GM23248 (cell line): ENCODE results near the gene ANKRD36. TPM values are rescaled to one million over a fixed set of nuclear protein-coding genes. Genes with fewer than 3 reads are reported as not detected.
A peak's percentile ranks its signal among the peaks of the same experiment; 100 is the strongest.
"Not testable (repeated sequence)": the region's sequence is repeated elsewhere in the genome, so short reads cannot be mapped to it uniquely, and the experiment has no call there.

Experiments
- DNase-seq: peaks from one replicate; pipeline ENCODE4 v3.0.0-alpha.2; 2015
- H2AFZ ChIP-seq: fragments of 200-600 bp; sonication (generic); 2 replicates; pipeline ENCODE4 v1.6.1; 2016; ENCODE audit warnings: antibody characterized with exemption
- H3F3A ChIP-seq: fragments of 200-600 bp; sonication (generic); 2 replicates; pipeline ENCODE4 v1.6.1; 2016; ENCODE audit warnings: mild to moderate bottlenecking, antibody characterized with exemption, mixed run types; ENCODE audit not compliant: insufficient read depth
- H3K27ac ChIP-seq: fragments of 200-600 bp; sonication (generic); 2 replicates; pipeline ENCODE4 v1.5.1; 2016; ENCODE audit warnings: mild to moderate bottlenecking
- H3K27me3 ChIP-seq: fragments of 200-600 bp; sonication (generic); replicated peaks from 2 replicates; pipeline ENCODE4 v1.6.1; 2016; ENCODE audit warnings: mild to moderate bottlenecking; ENCODE audit not compliant: insufficient read depth
- H3K36me3 ChIP-seq: fragments of 200-600 bp; sonication (generic); 2 replicates; pipeline ENCODE4 v1.6.1; 2016; ENCODE audit warnings: low read depth, mild to moderate bottlenecking
- H3K4me1 ChIP-seq: fragments of 200-600 bp; sonication (generic); 2 replicates; pipeline ENCODE4 v1.6.1; 2016; ENCODE audit warnings: mild to moderate bottlenecking; ENCODE audit not compliant: insufficient read depth
- H3K4me2 ChIP-seq: fragments of 200-600 bp; sonication (generic); one replicate; pipeline ENCODE4 v1.6.1; 2016; ENCODE audit warnings: mild to moderate bottlenecking; ENCODE audit not compliant: unreplicated experiment
- H3K4me3 ChIP-seq: fragments of 200-600 bp; sonication (generic); 2 replicates; pipeline ENCODE4 v1.5.1; 2016; ENCODE audit warnings: mild to moderate bottlenecking
- H3K79me2 ChIP-seq: fragments of 200-600 bp; sonication (generic); 2 replicates; pipeline ENCODE4 v1.6.1; 2016; ENCODE audit warnings: mild to moderate bottlenecking; ENCODE audit not compliant: insufficient read depth
- H3K9ac ChIP-seq: fragments of 200-600 bp; sonication (generic); 2 replicates; pipeline ENCODE4 v1.6.1; 2016; ENCODE audit warnings: mild to moderate bottlenecking
- H3K9me2 ChIP-seq: fragments of 200-600 bp; sonication (generic); 2 replicates; pipeline ENCODE4 v1.6.1; 2016; ENCODE audit warnings: mixed run types, mild to moderate bottlenecking, moderate library complexity; ENCODE audit not compliant: insufficient read depth
- H3K9me3 ChIP-seq: fragments of 200-600 bp; sonication (generic); one replicate; pipeline ENCODE4 v1.6.1; 2017; ENCODE audit warnings: low read depth
- H4K20me1 ChIP-seq: fragments of 200-600 bp; sonication (generic); 2 replicates; pipeline ENCODE4 v1.6.0; 2016; ENCODE audit not compliant: insufficient read depth
- EZH2 ChIP-seq: fragments of 200-600 bp; sonication (generic); IDR thresholded peaks from 2 replicates; pipeline ENCODE4 v1.6.1; 2018; ENCODE audit warnings: antibody characterized with exemption, mild to moderate bottlenecking; ENCODE audit not compliant: insufficient read depth, poor library complexity, severe bottlenecking
- EZH2phosphoT487 ChIP-seq: fragments of 200-600 bp; sonication (generic); IDR thresholded peaks from 2 replicates; pipeline ENCODE4 v1.6.1; 2018; ENCODE audit warnings: antibody characterized with exemption, moderate library complexity, mild to moderate bottlenecking, low read depth; ENCODE audit not compliant: insufficient read depth
- WGBS, 2 experiments: methylation state at CpG; one replicate each; pipeline ENCODE4 v1.1.6; 2015 to 2017; ENCODE audit warnings: low lambda C conversion rate in 2 of 2, low coverage in 1 of 2; ENCODE audit errors: missing lambda C conversion rate in 2 of 2; 5-methylcytosine and 5-hydroxymethylcytosine counted together
- in situ Hi-C: fragments of 300-500 bp; cut with MboI; formaldehyde crosslinking; loops from 2 replicates; pipeline ENCODE4 v1.15.0; 2020
- polyA plus RNA-seq: library from polyadenylated mRNA; unstranded; fragments of >200 nt; fragmentation: Nextera tagmentation; extraction: Ambion mirVana; gene quantifications from 2 replicates; pipeline ENCODE4 v1.2.1, GENCODE V29; 2016
- total RNA-seq: library from RNA; depleted of rRNA; stranded (reverse); fragments of >200 nt; shearing (Covaris generic); gene quantifications from 2 replicates; pipeline ENCODE4 v1.2.3, GENCODE V29; 2014

ANKRD36 gene
- total and polyA plus RNA-seq, 2 experiments from 2014 or later: 5.9 to 9.4 TPM

DNA sequence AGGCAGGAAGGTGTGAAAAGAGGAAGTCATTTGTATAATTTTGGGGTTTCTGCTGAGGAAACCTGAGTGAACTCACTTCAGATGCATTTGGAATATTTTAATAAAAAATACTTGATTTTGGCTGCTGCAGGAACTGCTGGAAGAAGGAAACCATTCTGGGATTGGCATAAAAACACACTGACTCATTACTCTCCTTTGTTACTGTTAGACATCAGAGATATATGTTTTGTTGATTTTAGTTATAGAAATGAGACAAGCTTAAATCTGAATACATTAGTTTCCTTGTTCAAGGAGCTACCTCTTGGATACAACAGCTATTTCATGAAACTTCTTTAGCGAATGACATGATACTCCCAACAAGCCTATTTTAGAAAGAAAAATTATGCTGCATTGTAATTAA lies 84.3 kb downstream of the ANKRD36 start:
- H3K27me3 ChIP-seq, in situ Hi-C loops, H3K4me2 ChIP-seq, H3K79me2 ChIP-seq, H3K4me3 ChIP-seq, H3K9me2 ChIP-seq, H4K20me1 ChIP-seq, H3K9me3 ChIP-seq, H2AFZ ChIP-seq, H3K4me1 ChIP-seq, H3K9ac ChIP-seq, H3F3A ChIP-seq, DNase-seq, H3K27ac ChIP-seq: not testable (repeated sequence)
- 97 to 100% methylated on average over 1 of the region's 1 CpG for WGBS, 2 experiments
- peaks cover 40% of the 10 kb centered on the region; the same call in 1 of the 2 replicates for H3K36me3 ChIP-seq

DNA sequence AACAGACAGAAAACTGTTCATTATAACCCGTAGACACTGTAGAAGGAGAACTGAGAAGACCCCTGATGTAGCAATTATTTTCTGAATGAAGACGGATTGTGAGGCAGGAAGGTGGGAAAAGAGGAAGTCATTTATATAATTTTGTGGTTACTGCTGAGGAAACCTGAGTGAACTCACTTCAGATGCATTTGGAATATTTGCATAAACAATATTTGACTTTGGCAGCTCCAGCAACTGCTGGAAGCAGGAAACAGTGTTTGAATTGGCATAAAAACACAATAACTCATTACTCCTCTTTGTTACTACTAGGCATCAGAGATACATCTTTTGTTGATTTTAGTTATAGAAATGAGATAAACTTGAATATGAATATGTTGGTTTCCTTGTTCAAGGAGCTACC lies 87.9 kb downstream of the ANKRD36 start:
- not testable (repeated sequence) for DNase-seq

DNA sequence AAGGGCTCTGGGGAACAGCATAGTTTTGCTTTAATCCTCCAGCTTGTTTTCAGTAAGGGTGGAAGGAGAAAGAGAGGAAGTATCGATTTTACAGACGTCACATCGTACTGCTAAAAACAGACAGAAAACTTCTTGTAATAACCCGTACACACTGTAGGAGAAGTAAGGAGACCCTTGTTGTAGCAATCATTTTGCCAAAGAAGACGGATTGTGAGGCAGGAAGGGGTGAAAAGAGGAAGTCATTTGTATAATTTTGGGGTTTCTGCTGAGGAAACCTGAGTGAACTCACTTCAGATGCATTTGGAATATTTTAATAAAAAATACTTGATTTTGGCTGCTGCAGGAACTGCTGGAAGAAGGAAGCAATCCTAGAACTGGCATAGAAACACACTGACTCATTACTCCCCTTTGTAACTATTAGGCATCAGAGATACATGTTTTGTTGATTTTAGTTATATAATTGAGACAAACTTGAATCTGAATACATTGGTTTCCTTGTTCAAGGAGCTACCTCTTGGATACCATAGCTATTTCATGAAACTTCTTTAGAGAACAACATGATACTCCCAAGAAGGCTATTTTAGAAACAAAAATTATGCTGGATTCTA lies 89.8 kb downstream of the ANKRD36 start:
- WGBS, 2 experiments: 48 to 54% methylated on average over 5 of the region's 5 CpGs
- not testable (repeated sequence) for H3K9me2 ChIP-seq, H2AFZ ChIP-seq, H3K9me3 ChIP-seq, H3F3A ChIP-seq, H4K20me1 ChIP-seq, H3K4me1 ChIP-seq, H3K4me3 ChIP-seq, H3K27me3 ChIP-seq, H3K27ac ChIP-seq, H3K4me2 ChIP-seq, H3K79me2 ChIP-seq, H3K9ac ChIP-seq
- H3K36me3 ChIP-seq: peaks cover 36% of the 10 kb centered on the region
- in situ Hi-C loops: loop anchor here (25.0 kb wide), 1 partner anchor 1315 kb away; no protein-coding TSS in a partner anchor
- peak; percentile 8 for DNase-seq

More for the DNA sequence above, 87.9 kb downstream of the ANKRD36 start:
- H3K9me3 ChIP-seq, H3K79me2 ChIP-seq, H3K9ac ChIP-seq, H3K27me3 ChIP-seq, H3K4me2 ChIP-seq, H2AFZ ChIP-seq, H3K4me3 ChIP-seq, H4K20me1 ChIP-seq, H3K27ac ChIP-seq, H3K9me2 ChIP-seq, H3K4me1 ChIP-seq, H3F3A ChIP-seq: not testable (repeated sequence)
- H3K36me3 ChIP-seq: peaks cover 42% of the 10 kb centered on the region
- 100% methylated on average over 2 of the region's 2 CpGs for whole genome bisulfite sequencing, 2 experiments
- in situ Hi-C loops: loop anchor here (25.0 kb wide), 1 partner anchor 1314 kb away; no protein-coding TSS in a partner anchor

DNA sequence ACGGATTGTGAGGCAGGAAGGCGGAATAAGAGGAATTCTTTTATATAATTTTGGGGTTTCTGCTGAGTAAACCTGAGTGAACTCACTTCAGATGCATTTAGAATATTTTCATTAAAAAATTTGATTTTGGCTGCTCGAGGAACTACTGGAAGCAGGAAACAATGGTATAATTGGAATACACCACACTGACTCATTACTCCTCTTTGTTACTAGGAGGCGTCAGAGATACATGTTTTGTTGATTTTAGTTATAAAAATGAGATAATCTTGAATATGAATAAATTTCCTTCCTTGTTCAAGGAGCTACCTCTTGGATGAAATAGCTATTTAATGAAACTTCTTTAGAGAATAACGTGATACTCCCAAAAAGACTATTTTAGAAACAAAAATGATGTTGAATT lies 97.4 kb downstream of the ANKRD36 start:
- H3K27ac ChIP-seq: no peak overlapping the region
- H2AFZ ChIP-seq: no peak overlapping the region
- TF ChIP-seq EZH2 (no peak), EZH2phosphoT487 (no peak)
- H3K9me2 ChIP-seq: no peaks in the 10 kb centered on the region
- H4K20me1 ChIP-seq: no peaks in the 10 kb centered on the region
- no peaks in the 10 kb centered on the region for H3K9me3 ChIP-seq
- in situ Hi-C loops: loop anchor here (25.0 kb wide), 1 partner anchor 1323 kb away; no protein-coding TSS in a partner anchor
- no peak overlapping the region for H3K9ac ChIP-seq
- H3K4me1 ChIP-seq: 0 out of 2 replicates have a peak, but pooled peaks cover 5% of the 10 kb centered on the region
- H3K27me3 ChIP-seq: no peaks in the 10 kb centered on the region
- H3K36me3 ChIP-seq: peaks cover 11% of the 10 kb centered on the region
- no peaks in the 10 kb centered on the region for H3K79me2 ChIP-seq
- no peak overlapping the region for H3K4me3 ChIP-seq
- 0 out of 2 replicates have a peak, but pooled peaks cover 4% of the 10 kb centered on the region for H3F3A ChIP-seq
- H3K4me2 ChIP-seq: no peak overlapping the region
- no peak for DNase-seq
- WGBS, 2 experiments: 95% methylated on average over 5 of the region's 5 CpGs

DNA sequence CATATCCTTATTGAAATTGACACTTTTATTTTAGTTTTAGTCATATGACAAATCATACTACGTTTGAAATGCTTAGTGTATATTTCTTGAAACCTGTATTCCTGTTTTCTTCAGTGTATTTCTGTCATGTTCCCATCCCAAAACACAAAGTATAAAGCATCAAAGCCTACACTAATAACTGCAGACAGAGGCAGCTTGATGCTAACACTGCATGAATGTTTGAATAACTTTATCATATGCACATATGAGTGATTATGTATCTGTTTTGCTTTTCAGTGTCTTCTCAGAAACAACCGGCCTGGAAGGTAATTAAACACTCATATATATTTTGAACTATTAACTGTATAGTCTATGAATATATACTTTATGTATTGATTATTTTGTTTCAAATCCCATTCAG lies 102.1 kb downstream of the ANKRD36 start:
- 100% methylated on average over 1 of the region's 2 CpGs; no CpG with 5 or more reads in 1 of the 2 experiments for WGBS, 2 experiments
- not testable (repeated sequence) for H3K36me3 ChIP-seq, H3F3A ChIP-seq, H3K9me3 ChIP-seq, H3K27me3 ChIP-seq, H2AFZ ChIP-seq, H3K4me3 ChIP-seq, H3K27ac ChIP-seq, H3K9ac ChIP-seq, DNase-seq, H3K9me2 ChIP-seq, H3K79me2 ChIP-seq, H3K4me2 ChIP-seq, H4K20me1 ChIP-seq, H3K4me1 ChIP-seq
- in situ Hi-C loops: loop anchor here (25.0 kb wide), 1 partner anchor 1328 kb away; no protein-coding TSS in a partner anchor

DNA sequence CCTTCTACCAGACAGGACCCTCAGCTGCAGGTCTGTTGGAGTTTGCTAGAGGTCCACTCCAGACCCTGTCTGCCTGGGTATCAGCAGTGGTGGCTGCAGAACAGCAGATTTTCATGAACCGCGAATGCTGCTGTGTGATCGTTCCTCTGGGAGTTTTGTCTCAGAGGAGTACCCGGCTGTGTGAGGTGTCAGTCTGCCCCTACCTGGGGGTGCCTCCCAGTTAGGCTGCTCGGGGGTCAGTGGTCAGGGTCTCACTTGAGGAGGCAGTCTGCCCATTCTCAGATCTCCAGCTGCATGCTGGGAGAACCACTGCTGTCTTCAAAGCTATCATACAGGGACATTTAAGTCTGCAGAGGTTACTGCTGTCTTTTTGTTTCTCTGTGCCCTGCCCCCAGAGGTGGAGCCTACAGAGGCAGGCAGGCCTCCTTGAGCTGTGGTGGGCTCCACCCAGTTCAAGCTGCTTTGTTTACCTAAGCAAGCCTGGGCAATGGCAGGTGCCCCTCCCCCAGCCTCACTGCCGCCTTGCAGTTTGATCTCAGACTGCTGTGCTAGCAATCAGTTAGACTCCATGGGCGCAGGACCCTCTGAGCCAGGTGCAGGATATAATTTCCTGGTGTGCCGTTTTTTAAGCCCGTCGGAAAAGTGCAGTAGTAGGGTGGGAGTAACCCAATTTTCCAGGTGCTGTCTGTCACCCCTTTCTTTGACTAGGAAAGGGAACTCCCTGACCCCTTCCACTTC lies 118.1 kb downstream of the ANKRD36 start:
- H3K79me2 ChIP-seq, H3K9me2 ChIP-seq, H3K9me3 ChIP-seq, H3K4me2 ChIP-seq, H3K4me3 ChIP-seq, DNase-seq, H3K27ac ChIP-seq, H3K9ac ChIP-seq, H3K36me3 ChIP-seq, H2AFZ ChIP-seq, H3F3A ChIP-seq, H3K27me3 ChIP-seq, H3K4me1 ChIP-seq, in situ Hi-C loops, H4K20me1 ChIP-seq: not testable (repeated sequence)
- WGBS, 2 experiments: 94 to 95% methylated on average over 9 to 10 of the region's 10 CpGs

DNA sequence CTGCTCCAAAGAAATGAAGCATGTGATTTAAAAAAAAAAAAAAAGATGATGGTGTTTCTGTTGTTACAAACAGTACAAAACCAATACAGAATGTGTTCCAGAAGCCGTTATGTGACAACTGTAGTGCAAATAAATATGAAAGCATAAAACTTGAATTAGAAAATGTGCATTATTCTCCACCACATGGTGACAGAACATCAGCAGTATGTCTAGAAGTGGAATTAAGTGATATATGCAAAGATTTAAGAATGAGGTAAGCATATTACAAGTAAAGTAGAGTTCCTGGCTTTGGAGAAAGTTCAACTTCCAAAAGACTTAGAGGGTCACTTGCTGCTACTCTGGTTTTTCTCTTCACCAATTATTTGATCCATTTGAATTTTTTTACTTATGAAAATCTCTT lies 120.0 kb downstream of the ANKRD36 start:
- H3F3A ChIP-seq, H3K9me2 ChIP-seq, H3K9ac ChIP-seq, H2AFZ ChIP-seq, H4K20me1 ChIP-seq, H3K4me1 ChIP-seq, H3K4me3 ChIP-seq, H3K9me3 ChIP-seq, H3K27ac ChIP-seq, DNase-seq, in situ Hi-C loops, H3K79me2 ChIP-seq, H3K27me3 ChIP-seq, H3K4me2 ChIP-seq, H3K36me3 ChIP-seq: not testable (repeated sequence)
- 93% methylated on average over 1 of the region's 1 CpG; no CpG with 5 or more reads in 1 of the 2 experiments for WGBS, 2 experiments
